PC-3 (cell line): ENCODE results near the gene NUP93. TPM values are rescaled to one million over a fixed set of nuclear protein-coding genes. Genes with fewer than 3 reads are reported as not detected.
"Not testable (repeated sequence)": the region's sequence is repeated elsewhere in the genome, so short reads cannot be mapped to it uniquely, and the experiment has no call there.

Experiments
- ATAC-seq: fragments of 200-7000 bp; cut with Tn5 transposase; 2 replicates; pipeline ENCODE4 v1.9.1; 2020; ENCODE audit warnings: mild to moderate bottlenecking, moderate library complexity
- BruUV-seq: library from RNA; stranded (reverse); fragments of 400-500 nt; replicated peaks from 2 replicates; lab custom pipeline; 2021; lab: Mats Ljungman, UMichigan
- CTCF ChIA-PET: fragments of 300-600 bp; sonication (Branson Sonifier 250); formaldehyde crosslinking; loops from one replicate; lab custom pipeline; 2022; ENCODE audit warnings: antibody characterized with exemption; lab: Charles Lee
- POLR2A ChIA-PET: fragments of 300-600 bp; sonication (Branson Sonifier 250); formaldehyde crosslinking; loops from one replicate; lab custom pipeline; 2022; ENCODE audit warnings: antibody characterized with exemption; ENCODE audit not compliant: unreplicated experiment; lab: Charles Lee
- DNase-seq: peaks from one replicate; pipeline ENCODE4 v3.0.0-alpha.2; 2015
- H2AFZ ChIP-seq: fragments of 300-600 bp; sonication (generic); 2 replicates; pipeline ENCODE4 v1.6.0; 2016; ENCODE audit warnings: antibody characterized with exemption, low read length
- H3F3A ChIP-seq: fragments of 300-600 bp; sonication (generic); one replicate; pipeline ENCODE4 v1.6.0; 2017; ENCODE audit warnings: antibody characterized with exemption, low read length, control low read depth, mild to moderate bottlenecking; ENCODE audit not compliant: unreplicated experiment
- H3K27ac ChIP-seq: fragments of 300-600 bp; sonication (generic); 2 replicates; pipeline ENCODE4 v1.5.1; 2016; ENCODE audit warnings: mild to moderate bottlenecking, low read length
- H3K27me3 ChIP-seq: fragments of 300-600 bp; sonication (generic); 2 replicates; pipeline ENCODE4 v1.6.1; 2016; ENCODE audit warnings: low read length, mixed read lengths
- H3K36me3 ChIP-seq: fragments of 300-600 bp; sonication (generic); 2 replicates; pipeline ENCODE4 v1.6.1; 2016; ENCODE audit warnings: low read depth, mixed run types, low read length, mixed read lengths
- H3K4me1 ChIP-seq: fragments of 300-600 bp; sonication (generic); 2 replicates; pipeline ENCODE4 v1.5.1; 2016; ENCODE audit warnings: low read length; ENCODE audit not compliant: insufficient read depth
- H3K4me2 ChIP-seq: fragments of 300-600 bp; sonication (generic); 2 replicates; pipeline ENCODE4 v1.6.0; 2016; ENCODE audit warnings: low read length
- H3K4me3 ChIP-seq: fragments of 300-600 bp; sonication (generic); 2 replicates; pipeline ENCODE4 v1.5.1; 2016; ENCODE audit warnings: mild to moderate bottlenecking, low read length, mixed read lengths
- H3K79me2 ChIP-seq: fragments of 300-600 bp; sonication (generic); 2 replicates; pipeline ENCODE4 v1.6.1; 2017; ENCODE audit warnings: low read length, mixed read lengths
- H3K9ac ChIP-seq: fragments of 300-600 bp; sonication (generic); 2 replicates; pipeline ENCODE4 v1.6.0; 2016; ENCODE audit warnings: mild to moderate bottlenecking, low read length
- H3K9me2 ChIP-seq: fragments of 300-600 bp; sonication (generic); replicated peaks from 2 replicates; pipeline ENCODE4 v1.6.1; 2016; ENCODE audit warnings: mixed run types, low read length, mixed read lengths
- H3K9me3 ChIP-seq: fragments of 300-600 bp; sonication (generic); 2 replicates; pipeline ENCODE4 v1.6.1; 2016; ENCODE audit warnings: low read length, mixed read lengths
- H4K20me1 ChIP-seq: fragments of 300-600 bp; sonication (generic); 2 replicates; pipeline ENCODE4 v1.6.1; 2016; ENCODE audit warnings: low read length, mixed read lengths
- EZH2 ChIP-seq: fragments of 300-600 bp; sonication (generic); IDR thresholded peaks from one replicate; pipeline ENCODE4 v1.6.1; 2017; ENCODE audit warnings: antibody characterized with exemption, mild to moderate bottlenecking, low read length; ENCODE audit not compliant: unreplicated experiment
- EZH2phosphoT487 ChIP-seq: fragments of 300-600 bp; sonication (generic); IDR thresholded peaks from 2 replicates; pipeline ENCODE4 v1.6.1; 2018; ENCODE audit warnings: mild to moderate bottlenecking, antibody characterized with exemption, low read length, borderline replicate concordance
- intact Hi-C: fragments of 100-400 bp; cut with micrococcal nuclease; formaldehyde crosslinking; loops from 2 replicates; pipeline ENCODE4 v1.9.0; 2023
- total RNA-seq: library from RNA; depleted of rRNA; stranded (reverse); fragments of >200 nt; gene quantifications from 2 replicates; pipeline ENCODE4 v1.2.3, GENCODE V29; 2014
- TF ChIP-seq, protein P1 (sequence below): fragments of 300-600 bp; sonication (generic); conservative IDR thresholded peaks from 2 replicates; pipeline ENCODE4 v1.5.1; 2017; ENCODE audit warnings: antibody characterized with exemption, low read depth, mild to moderate bottlenecking, low read length

The NUP93 gene
- total RNA-seq, 1 experiment from 2014 or later, result 98.6 TPM

DNA sequence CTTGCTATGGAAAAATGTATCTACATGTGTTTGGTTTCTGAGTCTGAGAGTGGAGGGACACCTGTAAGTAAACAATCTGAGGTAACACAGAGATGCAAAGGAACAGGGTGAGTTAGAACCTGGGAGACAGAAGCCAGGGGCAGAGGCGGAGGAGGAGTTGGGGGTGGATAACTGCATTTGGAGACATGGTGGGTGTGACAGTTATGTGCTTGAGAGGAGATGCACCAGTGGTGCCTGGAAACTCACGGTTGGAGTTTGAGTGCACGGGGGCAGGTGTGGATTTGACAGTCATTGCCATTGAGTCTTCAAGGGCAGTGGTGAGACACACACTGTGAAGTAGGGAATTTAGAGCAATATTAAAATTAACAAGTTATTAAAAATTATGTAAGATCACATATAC is 6.5 kb downstream of the NUP93 start:
- Histone ChIP-seq H3K79me2 (peaks cover 79% of the 10 kb centered on the region), H3K9ac (no peak overlapping the region), H3K4me2 (no peak overlapping the region), H3K9me2 (no peaks in the 10 kb centered on the region), H3F3A (peaks cover 4% of the 10 kb centered on the region), H2AFZ (no peak overlapping the region), H3K27me3 (no peaks in the 10 kb centered on the region), H4K20me1 (peaks cover 40% of the 10 kb centered on the region; the same call in 1 of the 2 replicates), H3K27ac (no peak overlapping the region), H3K4me3 (no peak overlapping the region), H3K9me3 (no peaks in the 10 kb centered on the region), H3K36me3 (no peaks in the 10 kb centered on the region), H3K4me1 (peaks cover 26% of the 10 kb centered on the region)
- no TSS peak for BruUV-seq
- intact Hi-C loops, result no loop called here
- ATAC-seq, result no peak
- ChIA-PET POLR2A (no interaction called here), CTCF (no interaction called here)
- DNase-seq, result no peak
- TF ChIP-seq, protein P1, sequence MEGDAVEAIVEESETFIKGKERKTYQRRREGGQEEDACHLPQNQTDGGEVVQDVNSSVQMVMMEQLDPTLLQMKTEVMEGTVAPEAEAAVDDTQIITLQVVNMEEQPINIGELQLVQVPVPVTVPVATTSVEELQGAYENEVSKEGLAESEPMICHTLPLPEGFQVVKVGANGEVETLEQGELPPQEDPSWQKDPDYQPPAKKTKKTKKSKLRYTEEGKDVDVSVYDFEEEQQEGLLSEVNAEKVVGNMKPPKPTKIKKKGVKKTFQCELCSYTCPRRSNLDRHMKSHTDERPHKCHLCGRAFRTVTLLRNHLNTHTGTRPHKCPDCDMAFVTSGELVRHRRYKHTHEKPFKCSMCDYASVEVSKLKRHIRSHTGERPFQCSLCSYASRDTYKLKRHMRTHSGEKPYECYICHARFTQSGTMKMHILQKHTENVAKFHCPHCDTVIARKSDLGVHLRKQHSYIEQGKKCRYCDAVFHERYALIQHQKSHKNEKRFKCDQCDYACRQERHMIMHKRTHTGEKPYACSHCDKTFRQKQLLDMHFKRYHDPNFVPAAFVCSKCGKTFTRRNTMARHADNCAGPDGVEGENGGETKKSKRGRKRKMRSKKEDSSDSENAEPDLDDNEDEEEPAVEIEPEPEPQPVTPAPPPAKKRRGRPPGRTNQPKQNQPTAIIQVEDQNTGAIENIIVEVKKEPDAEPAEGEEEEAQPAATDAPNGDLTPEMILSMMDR, result no peak
- TF ChIP-seq EZH2, result no peak
- no peak for TF ChIP-seq EZH2phosphoT487

DNA sequence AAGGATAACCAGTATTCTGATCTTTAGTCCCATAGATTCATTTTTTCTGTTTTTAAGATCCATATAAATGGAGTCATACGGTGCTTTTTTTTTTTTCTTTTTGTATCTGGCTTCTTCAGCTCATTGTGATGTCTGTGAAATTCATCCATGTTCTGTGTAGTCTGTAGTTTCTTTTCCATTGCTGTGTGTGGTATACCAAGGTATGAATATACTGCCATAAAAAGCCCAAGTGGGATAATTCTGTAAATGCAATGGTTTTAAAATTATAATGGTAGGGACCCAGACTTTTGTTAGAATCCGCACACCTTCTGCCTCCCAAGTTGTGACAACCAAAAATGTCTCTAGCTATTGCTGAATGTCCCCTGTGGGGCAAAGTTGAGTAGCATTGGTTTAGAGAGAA is 7.6 kb downstream of the NUP93 start:
- TF ChIP-seq EZH2phosphoT487 (no peak), EZH2 (no peak)
- TF ChIP-seq, protein P1, result no peak
- POLR2A ChIA-PET, result no interaction called here
- Histone ChIP-seq H3K4me1 (peaks cover 28% of the 10 kb centered on the region), H3K79me2 (peaks cover 77% of the 10 kb centered on the region), H3K9ac (no peak overlapping the region), H3K4me3 (no peak overlapping the region), H3K27me3 (no peaks in the 10 kb centered on the region), H3K4me2 (no peak overlapping the region), H4K20me1 (peaks cover 33% of the 10 kb centered on the region; the same call in 1 of the 2 replicates), H3F3A (peaks cover 4% of the 10 kb centered on the region), H2AFZ (no peak overlapping the region), H3K36me3 (no peaks in the 10 kb centered on the region), H3K27ac (no peak overlapping the region), H3K9me3 (no peaks in the 10 kb centered on the region), H3K9me2 (no peaks in the 10 kb centered on the region)
- CTCF ChIA-PET, result no interaction called here
- intact Hi-C loops, result no loop called here
- BruUV-seq, result no TSS peak
- ATAC-seq (no peak), DNase-seq (no peak)

DNA sequence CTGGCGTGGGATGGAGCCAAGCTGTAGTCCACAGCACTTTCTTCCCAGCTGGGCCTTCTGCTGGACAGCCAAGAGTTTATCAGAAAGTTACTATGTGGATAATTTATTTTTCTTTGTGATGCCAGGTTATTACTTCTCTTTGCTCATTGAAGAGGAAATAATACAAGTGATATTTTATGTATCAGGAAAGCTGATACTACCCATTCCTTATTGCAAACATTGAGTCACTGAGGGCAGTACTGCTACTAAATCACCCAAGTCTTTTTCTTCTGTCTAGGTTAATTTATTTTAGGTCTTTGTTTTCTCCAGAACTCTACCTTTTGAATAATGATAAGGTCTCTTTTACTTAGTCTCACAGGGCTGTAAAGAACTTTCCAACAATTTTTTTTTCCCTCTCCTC is 8.3 kb downstream of the NUP93 start:
- intact Hi-C loops, result no loop called here
- H3K9me3 ChIP-seq, result no peaks in the 10 kb centered on the region
- ChIA-PET POLR2A (no interaction called here), CTCF (no interaction called here)
- H3K27ac ChIP-seq, result no peak overlapping the region
- no peaks in the 10 kb centered on the region for H3K36me3 ChIP-seq
- ATAC-seq, result peak; percentile 57
- H3K4me3 ChIP-seq, result no peak overlapping the region
- peaks cover 4% of the 10 kb centered on the region for H3F3A ChIP-seq
- TF ChIP-seq EZH2, result no peak
- TF ChIP-seq, protein P1, result no peak
- no peak for TF ChIP-seq EZH2phosphoT487
- peaks cover 33% of the 10 kb centered on the region for H3K4me1 ChIP-seq
- H3K4me2 ChIP-seq, result peak overlapping the region; percentile 54; the same call in 1 of the 2 replicates
- peaks cover 31% of the 10 kb centered on the region for H4K20me1 ChIP-seq
- DNase-seq, result peak; percentile 48
- BruUV-seq, result no TSS peak
- H3K27me3 ChIP-seq, result no peaks in the 10 kb centered on the region
- no peak overlapping the region for H3K9ac ChIP-seq
- peaks cover 77% of the 10 kb centered on the region for H3K79me2 ChIP-seq
- H2AFZ ChIP-seq, result no peak overlapping the region
- no peaks in the 10 kb centered on the region for H3K9me2 ChIP-seq

DNA sequence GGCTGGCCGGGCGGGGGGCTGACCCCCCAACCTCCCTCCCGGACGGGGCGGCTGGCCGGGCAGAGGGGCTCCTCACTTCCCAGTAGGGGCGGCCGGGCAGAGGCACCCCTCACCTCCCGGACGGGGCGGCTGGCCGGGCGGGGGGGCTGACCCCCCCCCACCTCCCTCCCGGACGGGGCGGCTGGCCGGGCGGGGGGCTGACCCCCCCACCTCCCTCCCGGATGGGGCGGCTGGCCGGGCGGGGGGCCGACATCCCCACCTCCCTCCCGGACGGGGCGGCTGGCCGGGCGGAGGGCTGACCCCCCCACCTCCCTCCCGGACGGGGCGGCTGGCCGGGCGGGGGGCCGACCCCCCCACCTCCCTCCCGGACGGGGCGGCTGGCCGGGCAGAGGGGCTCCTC is 9.4 kb downstream of the NUP93 start:
- H3K4me2 ChIP-seq, intact Hi-C loops, H3K36me3 ChIP-seq, H3K9ac ChIP-seq, H3K4me3 ChIP-seq, H3K27me3 ChIP-seq, H3K9me3 ChIP-seq, H3K27ac ChIP-seq, H3K9me2 ChIP-seq, H2AFZ ChIP-seq, ATAC-seq, DNase-seq, POLR2A ChIA-PET, H3F3A ChIP-seq, BruUV-seq, CTCF ChIA-PET: not testable (repeated sequence)
- peaks cover 77% of the 10 kb centered on the region for H3K79me2 ChIP-seq
- H4K20me1 ChIP-seq, result peaks cover 34% of the 10 kb centered on the region
- H3K4me1 ChIP-seq, result peaks cover 33% of the 10 kb centered on the region
